Measurements from ENCODE around the gene SUSD5. TPM values are rescaled to one million over a fixed set of nuclear protein-coding genes. Genes with fewer than 3 reads are reported as not detected.
"Not testable (repeated sequence)": the region's sequence is repeated elsewhere in the genome, so short reads cannot be mapped to it uniquely, and the experiment has no call there.

SUSD5 gene
- total RNA-seq, 3 donors from 2014 or later = not detected

GRCh38 chr3:33130144-33130543 lies 88.5 kb downstream of the SUSD5 start:
- DNase-seq (no peak), ATAC-seq (no peak)
- H3K4me3 Mint-ChIP-seq = no peak overlapping the region
- H3K4me1 Mint-ChIP-seq (ENCODE audit: low read depth) = peaks cover 4% of the 10 kb centered on the region
- H3K9me3 Mint-ChIP-seq = no peaks in the 10 kb centered on the region
- no peaks in the 10 kb centered on the region for H3K27me3 Mint-ChIP-seq (ENCODE audit: low read depth)
- peaks cover 14% of the 10 kb centered on the region for H3K36me3 Mint-ChIP-seq (ENCODE audit: insufficient read depth)

DNA sequence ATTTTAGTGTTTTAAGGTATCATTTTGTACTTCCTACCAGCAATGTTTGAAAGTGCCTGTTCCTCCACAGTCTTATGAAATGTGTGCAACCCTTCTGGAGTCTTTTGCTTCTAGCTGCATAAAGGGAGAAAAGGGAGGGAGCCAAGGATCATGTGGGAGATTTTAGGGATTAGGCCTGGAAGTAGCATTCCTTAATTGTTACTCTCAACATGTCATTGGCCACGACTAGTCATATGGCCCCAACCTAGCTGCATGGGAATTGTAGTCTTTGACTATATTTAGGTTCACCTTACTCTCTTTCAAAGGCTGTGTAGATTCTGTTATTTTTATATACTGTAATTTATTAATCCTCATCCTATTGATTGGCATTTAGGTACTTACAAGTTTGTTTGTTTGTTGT lies 89.9 kb downstream of the SUSD5 start:
- no peaks in the 10 kb centered on the region for H3K27me3 Mint-ChIP-seq (ENCODE audit: low read depth)
- no peak for ATAC-seq
- no peaks in the 10 kb centered on the region for H3K9me3 Mint-ChIP-seq
- no peak for DNase-seq
- H3K4me3 Mint-ChIP-seq = no peak overlapping the region
- H3K36me3 Mint-ChIP-seq (ENCODE audit: insufficient read depth) = peaks cover 17% of the 10 kb centered on the region
- peaks cover 7% of the 10 kb centered on the region for H3K4me1 Mint-ChIP-seq (ENCODE audit: low read depth)

DNA sequence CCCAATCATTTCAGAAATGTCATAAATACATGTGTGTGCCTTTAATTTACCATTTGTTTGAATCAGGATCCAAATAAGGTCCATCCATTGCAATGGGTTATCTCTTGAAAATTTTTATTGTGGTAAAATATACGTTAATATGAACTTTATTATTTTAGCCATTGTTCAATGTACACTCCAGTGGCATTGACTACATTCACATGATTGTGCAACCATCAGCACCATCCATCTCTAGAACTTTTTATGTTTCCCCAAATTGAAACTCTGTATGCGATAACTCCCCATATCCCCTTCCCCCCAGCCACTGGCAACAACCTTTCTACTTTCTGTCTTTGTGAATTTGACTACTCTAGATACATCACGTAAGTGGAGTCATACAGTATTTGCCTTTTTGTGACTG lies 92.8 kb downstream of the SUSD5 start:
- no peak for DNase-seq
- H3K4me1 Mint-ChIP-seq (ENCODE audit: low read depth) = peaks cover 7% of the 10 kb centered on the region
- ATAC-seq = no peak
- no peaks in the 10 kb centered on the region for H3K27me3 Mint-ChIP-seq (ENCODE audit: low read depth)
- no peaks in the 10 kb centered on the region for H3K9me3 Mint-ChIP-seq
- H3K4me3 Mint-ChIP-seq = no peak overlapping the region
- H3K36me3 Mint-ChIP-seq (ENCODE audit: insufficient read depth) = peaks cover 19% of the 10 kb centered on the region

DNA sequence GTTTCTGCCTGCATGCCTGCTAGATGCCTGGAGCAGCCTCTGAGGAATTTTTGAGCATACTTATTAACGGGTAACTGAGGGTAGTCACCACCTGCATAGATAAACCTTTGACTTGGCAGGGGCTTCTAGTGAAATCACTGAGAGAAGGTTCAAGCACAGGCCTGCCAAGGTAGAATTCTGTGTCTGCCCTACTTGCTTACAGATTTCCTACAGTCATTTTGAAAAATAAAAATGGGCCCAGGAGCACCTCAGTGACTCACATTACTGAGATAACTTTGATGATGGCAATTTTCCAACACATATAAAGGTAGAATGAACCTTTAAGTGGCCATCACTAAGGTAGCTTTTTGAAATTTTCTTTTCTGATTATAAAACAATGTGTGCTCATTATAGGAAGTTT lies 94.0 kb downstream of the SUSD5 start:
- Mint-ChIP-seq H3K4me1 (ENCODE audit: low read depth) (peaks cover 7% of the 10 kb centered on the region), H3K27me3 (ENCODE audit: low read depth) (no peaks in the 10 kb centered on the region), H3K4me3 (no peak overlapping the region), H3K9me3 (no peaks in the 10 kb centered on the region), H3K36me3 (ENCODE audit: insufficient read depth) (peaks cover 19% of the 10 kb centered on the region)
- DNase-seq = no peak
- no peak for ATAC-seq

GRCh38 chr3:33122991-33123390 lies 95.6 kb downstream of the SUSD5 start:
- ATAC-seq (no peak), DNase-seq (no peak)
- H3K9me3 Mint-ChIP-seq = no peaks in the 10 kb centered on the region
- no peaks in the 10 kb centered on the region for H3K27me3 Mint-ChIP-seq (ENCODE audit: low read depth)
- peaks cover 19% of the 10 kb centered on the region for H3K36me3 Mint-ChIP-seq (ENCODE audit: insufficient read depth)
- peaks cover 10% of the 10 kb centered on the region for H3K4me1 Mint-ChIP-seq (ENCODE audit: low read depth)
- no peak overlapping the region for H3K4me3 Mint-ChIP-seq

DNA sequence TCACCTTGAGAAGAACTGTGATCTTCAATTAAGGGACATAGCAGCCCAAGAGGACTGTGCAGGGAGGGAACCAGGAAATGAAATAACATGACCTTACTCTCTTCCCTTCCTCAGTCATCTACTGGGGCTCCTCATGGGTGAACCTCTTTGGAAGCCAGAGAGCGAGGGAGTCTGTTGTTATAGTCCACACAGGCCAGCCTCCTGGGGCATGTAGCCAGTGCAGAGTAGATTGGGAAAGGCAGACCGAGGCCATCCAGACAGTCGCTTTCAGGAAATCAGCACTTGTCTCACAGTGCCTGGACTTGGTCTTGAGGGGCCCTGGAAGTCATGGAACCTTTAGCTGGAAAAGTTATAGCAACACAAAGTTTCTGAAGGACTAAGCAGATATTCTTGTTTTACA lies 98.7 kb downstream of the SUSD5 start:
- H3K36me3 Mint-ChIP-seq (ENCODE audit: insufficient read depth) = peaks cover 13% of the 10 kb centered on the region
- H3K4me3 Mint-ChIP-seq = no peak overlapping the region
- no peaks in the 10 kb centered on the region for H3K9me3 Mint-ChIP-seq
- no peaks in the 10 kb centered on the region for H3K27me3 Mint-ChIP-seq (ENCODE audit: low read depth)
- DNase-seq (no peak), ATAC-seq (no peak)
- peaks cover 24% of the 10 kb centered on the region for H3K4me1 Mint-ChIP-seq (ENCODE audit: low read depth)

GRCh38 chr3:33117461-33117860 lies 101.1 kb downstream of the SUSD5 start:
- H3K27me3 Mint-ChIP-seq (ENCODE audit: low read depth) = no peaks in the 10 kb centered on the region
- DNase-seq (no peak), ATAC-seq (no peak)
- H3K4me1 Mint-ChIP-seq (ENCODE audit: low read depth) = peaks cover 29% of the 10 kb centered on the region
- H3K9me3 Mint-ChIP-seq = no peaks in the 10 kb centered on the region
- H3K36me3 Mint-ChIP-seq (ENCODE audit: insufficient read depth) = peaks cover 7% of the 10 kb centered on the region
- H3K4me3 Mint-ChIP-seq = no peak overlapping the region

- no peaks in the 10 kb centered on the region for H3K36me3 Mint-ChIP-seq (ENCODE audit: insufficient read depth)
- H3K27me3 Mint-ChIP-seq (ENCODE audit: low read depth) = no peaks in the 10 kb centered on the region
- H3K9me3 Mint-ChIP-seq = no peaks in the 10 kb centered on the region
- DNase-seq = no peak
- H3K4me1 Mint-ChIP-seq (ENCODE audit: low read depth) = peaks cover 40% of the 10 kb centered on the region
- ATAC-seq = no peak
- peak overlapping the region; percentile 82 for H3K4me3 Mint-ChIP-seq
These were observed 103.4 kb downstream of the SUSD5 start for GRCh38 chr3:33115024-33115768.

DNA sequence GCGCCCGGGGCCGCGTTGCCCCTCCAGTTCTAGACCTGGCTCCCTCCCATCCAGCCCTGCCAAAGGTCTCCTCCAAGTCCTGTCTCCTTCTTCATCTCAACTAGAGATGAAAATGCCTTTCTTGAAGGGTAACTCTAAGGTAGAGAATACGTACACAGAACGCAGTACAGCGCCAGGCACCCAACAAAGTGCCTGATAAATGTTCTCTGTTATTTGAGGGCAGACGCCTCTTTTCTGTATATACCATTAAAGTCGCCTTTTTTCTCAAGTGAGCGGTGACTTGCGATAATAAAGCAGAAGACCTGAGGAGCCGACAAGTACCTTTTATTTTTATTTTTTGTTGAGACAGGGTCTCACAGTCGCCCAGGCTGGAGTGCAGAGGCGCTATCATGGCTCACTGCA lies 104.0 kb downstream of the SUSD5 start:
- Mint-ChIP-seq H3K27me3 (ENCODE audit: low read depth) (no peaks in the 10 kb centered on the region), H3K4me1 (ENCODE audit: low read depth) (peaks cover 40% of the 10 kb centered on the region), H3K9me3 (no peaks in the 10 kb centered on the region), H3K36me3 (ENCODE audit: insufficient read depth) (no peaks in the 10 kb centered on the region), H3K4me3 (peak overlapping the region; percentile 82)
- ATAC-seq = peak in 1 of 2 donors; percentile 0
- DNase-seq = no peak

DNA sequence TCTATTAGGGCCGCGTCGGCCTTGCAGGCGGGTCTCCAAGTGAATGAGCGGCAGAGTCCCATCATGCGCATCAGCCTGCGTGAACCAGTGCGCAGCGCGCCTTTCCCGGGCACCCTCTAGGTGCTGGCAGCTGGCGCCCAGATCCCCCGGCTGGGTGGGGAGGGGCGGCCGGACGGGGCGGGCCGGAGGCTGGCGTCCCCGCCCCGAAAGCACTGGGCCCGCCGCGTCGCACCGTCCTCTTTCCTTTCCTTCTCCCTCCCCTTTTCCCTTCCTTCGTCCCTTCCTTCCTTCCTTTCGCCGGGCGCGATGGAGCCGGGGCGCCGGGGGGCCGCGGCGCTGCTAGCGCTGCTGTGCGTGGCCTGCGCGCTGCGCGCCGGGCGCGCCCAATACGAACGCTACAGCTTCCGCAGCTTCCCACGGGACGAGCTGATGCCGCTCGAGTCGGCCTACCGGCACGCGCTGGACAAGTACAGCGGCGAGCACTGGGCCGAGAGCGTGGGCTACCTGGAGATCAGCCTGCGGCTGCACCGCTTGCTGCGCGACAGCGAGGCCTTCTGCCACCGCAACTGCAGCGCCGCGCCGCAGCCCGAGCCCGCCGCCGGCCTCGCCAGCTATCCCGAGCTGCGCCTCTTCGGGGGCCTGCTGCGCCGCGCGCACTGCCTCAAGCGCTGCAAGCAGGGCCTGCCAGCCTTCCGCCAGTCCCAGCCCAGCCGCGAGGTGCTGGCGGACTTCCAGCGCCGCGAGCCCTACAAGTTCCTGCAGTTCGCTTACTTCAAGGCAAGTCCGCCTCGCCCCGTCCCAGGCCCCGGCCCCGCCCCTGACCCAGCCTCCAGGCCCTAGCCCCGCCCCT lies 104.6 kb downstream of the SUSD5 start, which contains the start of gene CRTAP:
TSS of gene CRTAP (plus strand) at position 243 of the 850 bp plus-strand sequence. CDS start at position 307, 64 bp downstream.
- H3K4me1 Mint-ChIP-seq (ENCODE audit: low read depth) = peaks cover 37% of the 10 kb centered on the region
- ATAC-seq (peak; percentile 85 to 90), DNase-seq (peak; percentile 78)
- H3K36me3 Mint-ChIP-seq (ENCODE audit: insufficient read depth) = no peaks in the 10 kb centered on the region
- H3K9me3 Mint-ChIP-seq = no peaks in the 10 kb centered on the region
- peak within 1 kb of the TSS; percentile 82 for H3K4me3 Mint-ChIP-seq
- no peaks in the 10 kb centered on the region for H3K27me3 Mint-ChIP-seq (ENCODE audit: low read depth)

DNA sequence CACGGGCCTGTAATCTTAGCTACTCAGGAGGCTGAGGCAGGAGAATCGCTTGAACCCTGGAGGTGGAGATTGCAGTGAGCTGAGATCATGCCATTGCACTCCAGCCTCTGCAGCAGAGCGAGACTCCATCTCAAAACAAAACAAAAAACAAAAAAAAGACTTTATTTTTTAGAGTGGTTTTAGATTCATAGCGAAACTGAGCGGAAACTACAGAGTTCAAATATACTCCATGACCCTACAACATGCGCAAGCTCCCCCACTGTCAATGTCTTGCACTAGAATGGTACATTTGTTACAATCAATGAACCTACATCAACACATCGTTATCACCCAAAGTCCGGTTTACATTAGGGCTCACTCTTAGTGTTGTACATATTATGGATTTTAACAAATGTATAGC lies 107.0 kb downstream of the SUSD5 start:
- Mint-ChIP-seq H3K4me1 (ENCODE audit: low read depth) (peaks cover 32% of the 10 kb centered on the region), H3K9me3 (no peaks in the 10 kb centered on the region), H3K36me3 (ENCODE audit: insufficient read depth) (no peaks in the 10 kb centered on the region), H3K27me3 (ENCODE audit: low read depth) (no peaks in the 10 kb centered on the region), H3K4me3 (no peak overlapping the region)
- no peak for ATAC-seq
- DNase-seq = no peak

GRCh38 chr3:33106854-33107253 lies 111.8 kb downstream of the SUSD5 start:
- not testable (repeated sequence) for ATAC-seq; H3K4me1 Mint-ChIP-seq (ENCODE audit: low read depth); H3K9me3 Mint-ChIP-seq; H3K36me3 Mint-ChIP-seq (ENCODE audit: insufficient read depth); H3K27me3 Mint-ChIP-seq (ENCODE audit: low read depth); H3K4me3 Mint-ChIP-seq; DNase-seq

DNA sequence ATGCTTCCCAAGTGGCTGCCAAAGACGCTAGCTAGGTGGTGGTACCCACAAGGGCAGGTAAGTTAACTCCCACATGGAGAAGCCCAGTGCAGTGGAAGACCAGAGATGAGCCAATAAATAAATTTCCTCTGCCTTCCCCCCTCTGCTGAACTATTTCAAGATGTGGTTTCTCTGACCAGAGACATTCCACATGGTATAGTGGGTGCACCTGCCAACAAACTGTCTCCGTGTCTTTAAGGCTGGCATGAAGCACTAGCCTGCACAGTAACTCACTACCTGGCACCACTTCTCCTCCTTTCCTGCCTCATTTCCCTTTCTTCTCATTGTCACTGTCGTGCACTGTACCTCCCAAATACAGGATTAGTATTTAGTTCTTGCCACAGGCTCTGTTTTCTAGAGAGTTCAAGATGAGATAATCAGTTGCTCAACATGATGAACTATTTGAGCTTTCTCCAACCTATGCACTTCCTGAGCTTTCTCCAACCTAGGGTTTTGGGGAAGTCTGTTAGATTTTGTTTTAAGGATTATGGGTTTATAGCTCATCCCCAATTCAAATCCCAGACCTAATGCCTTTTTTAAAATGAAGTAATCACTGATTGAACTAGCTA lies 113.2 kb downstream of the SUSD5 start:
- H3K9me3 Mint-ChIP-seq = no peaks in the 10 kb centered on the region
- no peak for ATAC-seq
- no peaks in the 10 kb centered on the region for H3K4me1 Mint-ChIP-seq (ENCODE audit: low read depth)
- DNase-seq = no peak
- H3K4me3 Mint-ChIP-seq = no peak overlapping the region
- no peaks in the 10 kb centered on the region for H3K27me3 Mint-ChIP-seq (ENCODE audit: low read depth)
- H3K36me3 Mint-ChIP-seq (ENCODE audit: insufficient read depth) = no peaks in the 10 kb centered on the region

GRCh38 chr3:33104803-33105202 lies 113.8 kb downstream of the SUSD5 start:
- H3K9me3 Mint-ChIP-seq = no peaks in the 10 kb centered on the region
- H3K36me3 Mint-ChIP-seq (ENCODE audit: insufficient read depth) = no peaks in the 10 kb centered on the region

More at GRCh38 chr3:33104803-33105202, 113.8 kb downstream of the SUSD5 start:
- no peaks in the 10 kb centered on the region for H3K27me3 Mint-ChIP-seq (ENCODE audit: low read depth)
- DNase-seq (no peak), ATAC-seq (no peak)
- no peak overlapping the region for H3K4me3 Mint-ChIP-seq
- no peaks in the 10 kb centered on the region for H3K4me1 Mint-ChIP-seq (ENCODE audit: low read depth)

All from activated T-cell treated with anti-CD3 and anti-CD28 coated beads, Interleukin-2, amount 50 U/mL, for 4 hours (primary cell).